Trophoblast cell (in vitro differentiated cells and primary cell): ENCODE measurements around the gene DUOXA1.

ENCODE experiments used
- DNase-seq, 2 donors: peaks; one replicate each; pipeline ENCODE4 v3.0.0-alpha.2; 2016
- H2AFZ ChIP-seq: 2 replicates; pipeline ENCODE4 v1.6.1; 2013; ENCODE audit warnings: low read length, moderate library complexity, mild to moderate bottlenecking; ENCODE audit not compliant: insufficient read depth, poor library complexity
- H2AK5ac ChIP-seq: 2 replicates; pipeline ENCODE4 v1.6.1; 2013; ENCODE audit warnings: mild to moderate bottlenecking, low read length
- H2BK120ac ChIP-seq: 2 replicates; pipeline ENCODE4 v1.6.1; 2013; ENCODE audit warnings: low read length, mild to moderate bottlenecking, moderate library complexity; ENCODE audit not compliant: insufficient read depth, poor library complexity
- H2BK12ac ChIP-seq: 2 replicates; pipeline ENCODE4 v1.6.1; 2013; ENCODE audit warnings: mild to moderate bottlenecking, low read length, moderate library complexity
- H2BK5ac ChIP-seq: 2 replicates; pipeline ENCODE4 v1.6.1; 2013; ENCODE audit warnings: low read length, low read depth, moderate library complexity, mild to moderate bottlenecking; ENCODE audit not compliant: poor library complexity
- H3K14ac ChIP-seq: 2 replicates; pipeline ENCODE4 v1.6.1; 2013; ENCODE audit warnings: mild to moderate bottlenecking, low read length
- H3K18ac ChIP-seq: 2 replicates; pipeline ENCODE4 v1.6.1; 2013; ENCODE audit warnings: mild to moderate bottlenecking, low read length
- H3K23ac ChIP-seq: 2 replicates; pipeline ENCODE4 v1.6.1; 2013; ENCODE audit warnings: low read length
- H3K27ac ChIP-seq: 2 replicates; pipeline ENCODE4 v1.5.1; 2013; ENCODE audit warnings: low read depth, mild to moderate bottlenecking, inconsistent platforms, low read length, moderate library complexity
- H3K27me3 ChIP-seq: 2 replicates; pipeline ENCODE4 v1.6.1; 2013; ENCODE audit warnings: inconsistent platforms, mild to moderate bottlenecking, low read length, moderate library complexity; ENCODE audit not compliant: insufficient read depth
- H3K36me3 ChIP-seq, 2 experiments: 1 replicate in 1 of 2; 2 replicates in 1 of 2; pipeline ENCODE4 v1.6.1; 2013; ENCODE audit warnings: low read length in 2 of 2, mild to moderate bottlenecking in 2 of 2, moderate library complexity in 1 of 2; ENCODE audit not compliant: insufficient read depth in 2 of 2, control insufficient read depth in 1 of 2
- H3K4ac ChIP-seq: 2 replicates; pipeline ENCODE4 v1.6.1; 2013; ENCODE audit warnings: low read depth, mild to moderate bottlenecking, low read length, moderate library complexity
- H3K4me1 ChIP-seq, 2 experiments: 1 replicate in 1 of 2; 2 replicates in 1 of 2; pipeline ENCODE4 v1.6.1; 2013; ENCODE audit warnings: low read length in 2 of 2, mild to moderate bottlenecking in 2 of 2, moderate library complexity in 1 of 2; ENCODE audit not compliant: insufficient read depth in 2 of 2, control insufficient read depth in 1 of 2
- H3K4me2 ChIP-seq: 2 replicates; pipeline ENCODE4 v1.6.1; 2013; ENCODE audit warnings: inconsistent platforms, mild to moderate bottlenecking, low read length, moderate library complexity
- H3K4me3 ChIP-seq: 2 replicates; pipeline ENCODE4 v1.5.1; 2013; ENCODE audit warnings: mild to moderate bottlenecking, low read depth, low read length, inconsistent platforms
- H3K79me1 ChIP-seq: one replicate; pipeline ENCODE4 v1.6.1; 2013; ENCODE audit warnings: low read length
- H3K79me2 ChIP-seq: 2 replicates; pipeline ENCODE4 v1.6.1; 2013; ENCODE audit warnings: low read length, mild to moderate bottlenecking; ENCODE audit not compliant: control insufficient read depth, insufficient read depth, poor library complexity
- H3K9ac ChIP-seq: 2 replicates; pipeline ENCODE4 v1.6.1; 2013; ENCODE audit warnings: mild to moderate bottlenecking, low read length
- H3K9me3 ChIP-seq: 2 replicates; pipeline ENCODE4 v1.6.1; 2013; ENCODE audit warnings: low read depth, mild to moderate bottlenecking, control low read depth, inconsistent platforms, low read length; ENCODE audit not compliant: insufficient read depth
- H4K12ac ChIP-seq: 2 replicates; pipeline ENCODE4 v1.6.1; 2013; ENCODE audit warnings: low read depth, mild to moderate bottlenecking, low read length, moderate library complexity
- H4K8ac ChIP-seq: 2 replicates; pipeline ENCODE4 v1.6.1; 2013; ENCODE audit warnings: low read depth, mild to moderate bottlenecking, low read length, moderate library complexity
- H4K91ac ChIP-seq: one replicate; pipeline ENCODE4 v1.6.1; 2013; ENCODE audit warnings: low read depth, mild to moderate bottlenecking, low read length, moderate library complexity
- WGBS: extraction: QIAGEN DNeasy Blood & Tissue Kit; methylation state at CpG from one replicate; pipeline ENCODE4 v1.1.7; 2013; ENCODE audit warnings: missing lambda C conversion rate; ENCODE audit not compliant: insufficient read length, insufficient coverage; ENCODE audit errors: extremely low coverage; 5-methylcytosine and 5-hydroxymethylcytosine counted together

The DUOXA1 gene

GRCh38 chr15:45171912-45172311 is 42.2 kb upstream of the DUOXA1 start:
- no peaks in the 10 kb centered on the region for H3K79me2 ChIP-seq
- no peak overlapping the region for H4K91ac ChIP-seq
- H3K4ac ChIP-seq = no peak overlapping the region

GRCh38 chr15:45169608-45170480 is 40.2 kb upstream of the DUOXA1 start:
- H3K36me3 ChIP-seq = peaks cover 4 to 7% of the 10 kb centered on the region in 2 experiments
- peaks cover 0 to 2% of the 10 kb centered on the region in 2 experiments for H3K4me1 ChIP-seq
- no peak overlapping the region for H3K9ac ChIP-seq
- no peak overlapping the region for H2BK12ac ChIP-seq
- no CpG with 5 or more reads among the region's 4 CpGs for WGBS
- no peak overlapping the region for H4K12ac ChIP-seq
- H4K91ac ChIP-seq = no peak overlapping the region
- H3K9me3 ChIP-seq = no peaks in the 10 kb centered on the region
- H2BK5ac ChIP-seq = no peak overlapping the region
- peaks cover 5% of the 10 kb centered on the region for H3K79me2 ChIP-seq
- H3K4ac ChIP-seq = no peak overlapping the region
- H2AFZ ChIP-seq = no peak overlapping the region
- H3K79me1 ChIP-seq = peaks cover 10% of the 10 kb centered on the region
- no peak overlapping the region for H2BK120ac ChIP-seq
- H2AK5ac ChIP-seq = no peak overlapping the region
- no peaks in the 10 kb centered on the region for H3K27me3 ChIP-seq
- no peak overlapping the region for H3K18ac ChIP-seq
- H3K4me2 ChIP-seq = no peak overlapping the region
- H4K8ac ChIP-seq = no peak overlapping the region
- H3K27ac ChIP-seq = no peak overlapping the region
- H3K23ac ChIP-seq = no peak overlapping the region
- no peak for DNase-seq
- no peak overlapping the region for H3K4me3 ChIP-seq
- H3K14ac ChIP-seq = no peak overlapping the region

More at GRCh38 chr15:45171912-45172311, 42.2 kb upstream of the DUOXA1 start:
- Histone ChIP-seq H3K23ac (no peak overlapping the region), H2AFZ (no peak overlapping the region), H3K4me3 (no peak overlapping the region), H2BK120ac (no peak overlapping the region), H3K18ac (no peak overlapping the region), H3K4me2 (no peak overlapping the region), H3K9me3 (no peaks in the 10 kb centered on the region), H3K27me3 (no peaks in the 10 kb centered on the region), H3K27ac (no peak overlapping the region), H4K12ac (no peak overlapping the region), H3K4me1 (peaks cover 0 to 2% of the 10 kb centered on the region in 2 experiments), H2BK5ac (no peak overlapping the region), H2AK5ac (no peak overlapping the region), H3K79me1 (peaks cover 5% of the 10 kb centered on the region), H2BK12ac (no peak overlapping the region), H3K9ac (no peak overlapping the region), H3K36me3 (peaks cover 8 to 10% of the 10 kb centered on the region in 2 experiments), H4K8ac (no peak overlapping the region), H3K14ac (no peak overlapping the region)
- DNase-seq = no peak
- WGBS = no CpG with 5 or more reads among the region's 12 CpGs

GRCh38 chr15:45168751-45169551 is 39.3 kb upstream of the DUOXA1 start:
- Histone ChIP-seq H3K79me2 (peaks cover 5% of the 10 kb centered on the region), H3K36me3 (peaks cover 3 to 7% of the 10 kb centered on the region in 2 experiments), H3K14ac (no peak overlapping the region), H2AFZ (no peak overlapping the region), H3K9ac (no peak overlapping the region), H3K27ac (no peak overlapping the region), H3K18ac (no peak overlapping the region), H3K27me3 (no peaks in the 10 kb centered on the region), H3K23ac (no peak overlapping the region), H2BK5ac (no peak overlapping the region), H3K4me1 (peaks cover 0 to 2% of the 10 kb centered on the region in 2 experiments), H3K4me2 (no peak overlapping the region), H2BK12ac (no peak overlapping the region), H4K8ac (no peak overlapping the region), H3K79me1 (peaks cover 10% of the 10 kb centered on the region), H4K12ac (no peak overlapping the region), H2AK5ac (no peak overlapping the region), H3K4ac (no peak overlapping the region), H3K9me3 (no peaks in the 10 kb centered on the region), H3K4me3 (no peak overlapping the region), H2BK120ac (no peak overlapping the region), H4K91ac (no peak overlapping the region)
- DNase-seq = no peak
- WGBS = no CpG with 5 or more reads among the region's 9 CpGs

GRCh38 chr15:45168286-45168685 is 38.6 kb upstream of the DUOXA1 start:
- Histone ChIP-seq H3K27me3 (no peaks in the 10 kb centered on the region), H3K23ac (no peak overlapping the region), H4K12ac (no peak overlapping the region), H3K4ac (no peak overlapping the region), H3K18ac (no peak overlapping the region), H3K79me2 (peaks cover 5% of the 10 kb centered on the region), H2BK120ac (no peak overlapping the region), H3K27ac (no peak overlapping the region), H2BK12ac (no peak overlapping the region), H3K36me3 (peaks cover 3 to 7% of the 10 kb centered on the region in 2 experiments), H2AFZ (no peak overlapping the region), H3K4me2 (no peak overlapping the region), H3K14ac (no peak overlapping the region), H2AK5ac (no peak overlapping the region), H3K9ac (no peak overlapping the region), H3K79me1 (peaks cover 10% of the 10 kb centered on the region), H4K91ac (no peak overlapping the region), H3K9me3 (no peaks in the 10 kb centered on the region), H3K4me1 (peaks cover 0 to 2% of the 10 kb centered on the region in 2 experiments), H3K4me3 (no peak overlapping the region), H2BK5ac (no peak overlapping the region), H4K8ac (no peak overlapping the region)
- WGBS = no CpG with 5 or more reads among the region's 4 CpGs
- DNase-seq = no peak
